GM12878 (cell line): Measurements from ENCODE around the gene NINL. TPM values are rescaled to one million over a fixed set of nuclear protein-coding genes. Genes with fewer than 3 reads are reported as not detected.

Experiments
- ATAC-seq: fragments of 200-7000 bp; cut with Tn5 transposase; 3 replicates; pipeline ENCODE4 v1.9.1; 2020; ENCODE audit warnings: mild to moderate bottlenecking, moderate library complexity
- BruUV-seq: library from RNA; stranded (reverse); fragments of 400-500 nt; replicated peaks from 2 replicates; lab custom pipeline; 2021; lab: Mats Ljungman, UMichigan
- CTCF ChIA-PET: fragments of 300-600 bp; sonication (Branson Sonifier 250); formaldehyde crosslinking; extraction: SDS; loops from one replicate; lab custom pipeline; 2021; ENCODE audit warnings: inconsistent platforms; lab: Yijun Ruan, JAX
- POLR2A ChIA-PET: fragments of 350-600 bp; formaldehyde crosslinking; extraction: SDS; loops from one replicate; lab custom pipeline; 2021; ENCODE audit warnings: inconsistent platforms; lab: Charles Lee
- RAD21 ChIA-PET: fragments of 300-600 bp; sonication (Branson Sonifier 250); formaldehyde crosslinking; loops from one replicate; lab custom pipeline; 2023; ENCODE audit warnings: antibody characterized with exemption; ENCODE audit not compliant: unreplicated experiment; lab: Charles Lee
- SMC1A ChIA-PET: fragments of 300-600 bp; sonication (Branson Sonifier 250); formaldehyde crosslinking; loops from one replicate; lab custom pipeline; 2023; ENCODE audit not compliant: unreplicated experiment, uncharacterized antibody; lab: Charles Lee
- DNase-seq: peaks from one replicate; pipeline ENCODE4 v3.0.0-alpha.2; 2011; ENCODE audit warnings: low read depth, low spot score
- FAIRE-seq: peaks from 3 replicates; lab custom pipeline; 2011; peaks lifted over from hg19 to GRCh38; lab: Jason Lieb, UNC
- H2AFZ ChIP-seq: 2 replicates; pipeline ENCODE4 v1.6.0; 2011; ENCODE audit warnings: low read depth, low read length, control low read depth; ENCODE audit not compliant: control insufficient read depth
- H3K27ac ChIP-seq: 2 replicates; pipeline ENCODE4 v1.5.1; 2011; ENCODE audit warnings: control low read depth; ENCODE audit not compliant: control insufficient read depth, insufficient read depth
- H3K27me3 ChIP-seq, 2 experiments: replicated peaks in 1 of 2; 2 replicates each; pipeline versions ENCODE4 v1.6.0 to v1.6.1; 2011; ENCODE audit warnings: low read length in 1 of 2; ENCODE audit not compliant: control insufficient read depth in 2 of 2, insufficient read depth in 2 of 2
- H3K36me3 ChIP-seq, 2 experiments: 2 replicates each; pipeline ENCODE4 v1.5.1; 2011; ENCODE audit warnings: low read length in 1 of 2; ENCODE audit not compliant: control insufficient read depth in 2 of 2, insufficient read depth in 2 of 2
- H3K4me1 ChIP-seq: 2 replicates; pipeline ENCODE4 v1.6.1; 2011; ENCODE audit warnings: mild to moderate bottlenecking, low read length, moderate library complexity, mixed read lengths; ENCODE audit not compliant: control insufficient read depth, insufficient read depth
- H3K4me2 ChIP-seq: 2 replicates; pipeline ENCODE4 v1.6.0; 2011; ENCODE audit warnings: control low read depth; ENCODE audit not compliant: control insufficient read depth, insufficient read depth
- H3K4me3 ChIP-seq: fragments of 200-600 bp; sonication (generic); 2 replicates; pipeline ENCODE4 v1.5.1; 2016
- H3K79me2 ChIP-seq: 2 replicates; pipeline ENCODE4 v1.6.0; 2011; ENCODE audit warnings: low read length; ENCODE audit not compliant: control insufficient read depth, insufficient read depth
- H3K9ac ChIP-seq: 2 replicates; pipeline ENCODE4 v1.8.0; 2011; ENCODE audit warnings: low read length, control low read depth, mixed read lengths; ENCODE audit not compliant: control insufficient read depth, insufficient read depth
- H3K9me3 ChIP-seq: replicated peaks from 3 replicates; pipeline ENCODE4 v1.5.1; 2011; ENCODE audit warnings: mild to moderate bottlenecking, low read length; ENCODE audit not compliant: control insufficient read depth, insufficient read depth
- H4K20me1 ChIP-seq: 2 replicates; pipeline ENCODE4 v1.6.0; 2011; ENCODE audit not compliant: control insufficient read depth, insufficient read depth
- CHD2 ChIP-seq: IDR thresholded peaks from 2 replicates; pipeline ENCODE4 v1.6.1; 2011; ENCODE audit warnings: low read depth, low read length, improper control_type of control experiment, borderline replicate concordance
- ELK1 ChIP-seq: IDR thresholded peaks from 2 replicates; pipeline ENCODE4 v1.6.1; 2012; ENCODE audit warnings: low read depth, low read length, improper control_type of control experiment
- MLLT1 ChIP-seq: fragments of 450-650 bp; IDR thresholded peaks from 2 replicates; pipeline ENCODE4 v1.6.1; 2016; ENCODE audit warnings: mild to moderate bottlenecking
- MTA3 ChIP-seq: IDR thresholded peaks from 2 replicates; pipeline ENCODE4 v1.6.1; 2012; ENCODE audit warnings: low read length, inconsistent platforms, borderline replicate concordance
- NFYB ChIP-seq: IDR thresholded peaks from 2 replicates; pipeline ENCODE4 v1.6.1; 2011; ENCODE audit warnings: low read depth, mild to moderate bottlenecking, low read length, improper control_type of control experiment, moderate library complexity; ENCODE audit not compliant: insufficient read depth
- NR2F1 ChIP-seq: fragments of 450-650 bp; conservative IDR thresholded peaks from 2 replicates; pipeline ENCODE4 v1.6.1; 2017; ENCODE audit warnings: mild to moderate bottlenecking
- RAD21 ChIP-seq: IDR thresholded peaks from 2 replicates; pipeline ENCODE4 v1.6.1; 2011; ENCODE audit warnings: mild to moderate bottlenecking, low read depth, low read length, moderate library complexity; ENCODE audit not compliant: insufficient read depth
- YY1 ChIP-seq: IDR thresholded peaks from 2 replicates; pipeline ENCODE4 v1.6.1; 2011; ENCODE audit warnings: low read depth, mild to moderate bottlenecking, low read length
- ZBTB4 ChIP-seq: fragments of 450-650 bp; formaldehyde crosslinking; IDR thresholded peaks from 2 replicates; pipeline ENCODE4 v1.4.0; 2022; ENCODE audit warnings: mild to moderate bottlenecking, moderate library complexity
- WGBS: methylation state at CpG from one replicate; pipeline ENCODE4 v1.1.6; 2016; ENCODE audit warnings: low lambda C conversion rate; ENCODE audit not compliant: insufficient replicate concordance, insufficient coverage; ENCODE audit errors: missing lambda C conversion rate; 5-methylcytosine and 5-hydroxymethylcytosine counted together
- in situ Hi-C: fragments of 300-500 bp; cut with MboI; formaldehyde crosslinking; loops from 9 replicates; pipeline ENCODE4 v1.14.3; 2018; ENCODE audit warnings: mixed read lengths
- intact Hi-C: fragments of 100-400 bp; cut with micrococcal nuclease; formaldehyde crosslinking; loops from one replicate; pipeline ENCODE4 v1.14.2; 2022; ENCODE audit not compliant: unreplicated experiment
- polyA plus RNA-seq, 11 experiments: library from polyadenylated mRNA; depleted of rRNA in 4 of 11; unstranded in 6 of 11; stranded (reverse) in 5 of 11; fragments of >200 nt; fragmentation: Nextera tagmentation in 4 of 11; fragmentation: Illumina TruSeq in 1 of 11; extraction: Ambion mirVana in 4 of 11; extraction: Trizol in 1 of 11; gene quantifications; 1 replicate in 1 of 11; 2 replicates in 10 of 11; pipeline versions ENCODE4 v1.2.1 to v1.2.3, GENCODE V29; 2011 to 2016; ENCODE audit warnings: inconsistent platforms in 2 of 11, missing spikeins in 2 of 11, low read depth in 1 of 11
- total RNA-seq, 4 experiments: library from RNA; depleted of rRNA in 3 of 4; stranded (reverse); fragments of >200 nt in 3 of 4; fragmentation: Illumina TruSeq in 1 of 4; extraction: Trizol in 1 of 4; gene quantifications; 2 replicates each; pipeline versions ENCODE4 v1.2.1 to v1.2.3, GENCODE V29; 2013 to 2021

NINL gene
- total and polyA plus RNA-seq, 10 of the 15 experiments (the other 5 are each of a cell fraction or from before 2014, with no cell fraction given): 0.04 to 0.77 (median 0.23) TPM; not detected in 1

GRCh38 chr20:25529295-25529951 lies 55.9 kb downstream of the NINL start:
- ChIA-PET POLR2A (no interaction called here), CTCF (no interaction called here), SMC1A (no interaction called here), RAD21 (no interaction called here)
- H3K79me2 ChIP-seq: no peaks in the 10 kb centered on the region
- H2AFZ ChIP-seq: no peak overlapping the region
- H3K4me2 ChIP-seq: no peak overlapping the region
- TF ChIP-seq NR2F1 (no peak), MLLT1 (no peak), NFYB (no peak), CHD2 (no peak), YY1 (no peak), ELK1 (no peak), RAD21 (no peak), ZBTB4 (CRISPR knock-in tag) (no peak), MTA3 (no peak)
- H3K4me3 ChIP-seq: no peak overlapping the region
- no peaks in the 10 kb centered on the region for H3K27me3 ChIP-seq
- no TSS peak for BruUV-seq
- no peaks in the 10 kb centered on the region for H3K4me1 ChIP-seq
- intact Hi-C loops (no loop called here), in situ Hi-C loops (no loop called here)
- no peak for ATAC-seq
- no peak overlapping the region for H3K9ac ChIP-seq
- no peaks in the 10 kb centered on the region; the same call in 2 of the 3 replicates for H3K9me3 ChIP-seq
- FAIRE-seq: no peak
- no peak for DNase-seq
- 20% methylated on average over 9 of the region's 9 CpGs for whole genome bisulfite sequencing
- H4K20me1 ChIP-seq: no peaks in the 10 kb centered on the region
- no peaks in the 10 kb centered on the region for H3K36me3 ChIP-seq
- H3K27ac ChIP-seq: no peak overlapping the region
